Measurements from ENCODE around the gene PGAP2. TPM values are rescaled to one million over a fixed set of nuclear protein-coding genes. Genes with fewer than 3 reads are reported as not detected.

Gene PGAP2
- total and polyA plus RNA-seq, 2 donors (not counting 3 experiments of a cell fraction or from before 2014, with no cell fraction given) = 18.3 to 34.1 TPM

DNA sequence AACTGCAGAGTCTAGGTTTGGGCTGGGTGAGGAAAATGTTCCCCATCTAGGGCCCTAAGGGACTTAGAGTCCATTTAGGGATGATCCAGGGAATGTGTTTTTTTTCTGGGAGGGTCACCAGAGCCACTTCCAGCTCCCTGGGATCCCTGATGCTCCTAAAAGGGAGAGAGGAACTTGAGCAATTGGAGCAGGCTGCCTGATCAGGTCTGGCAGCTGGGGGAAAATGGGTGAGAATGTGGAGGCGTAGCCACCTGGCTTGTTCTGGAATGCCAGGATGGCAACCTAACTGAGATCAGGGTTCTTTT is 1.2 kb downstream of the PGAP2 start:
- Histone ChIP-seq H4K20me1 (replicated peaks; ENCODE audit: control insufficient read depth, extremely low read depth, insufficient read depth, low read length) (no peaks in the 10 kb centered on the region), H3K79me2 (ENCODE audit: control insufficient read depth, insufficient read depth, low read length) (no peaks in the 10 kb centered on the region), H3K4me3 (replicated peaks in 1 of 3; ENCODE audit: insufficient read depth in 1 of 3, low read depth in 1 of 3, low read length in 3 of 3) (no peak overlapping the region), H3K27ac (ENCODE audit: insufficient read depth, low read depth, low read length) (no peak overlapping the region), H3K9me1 (replicated peaks; ENCODE audit: control insufficient read depth, extremely low read depth, insufficient read depth, low read length) (no peaks in the 10 kb centered on the region), H3K4me2 (ENCODE audit: insufficient read depth, low read length) (no peak overlapping the region), H3K9ac (replicated peaks; ENCODE audit: extremely low read depth, insufficient read depth, low read length) (no peak overlapping the region), H3K4me1 (ENCODE audit: control insufficient read depth, extremely low read depth, insufficient read depth, low read length) (peaks cover 7% of the 10 kb centered on the region), H3K27me3 (ENCODE audit: control insufficient read depth in 2 of 2, insufficient read depth in 2 of 2, low read length in 2 of 2) (no peaks in the 10 kb centered on the region), H3K36me3 (ENCODE audit: control insufficient read depth in 2 of 2, extremely low read depth in 1 of 2, insufficient read depth in 2 of 2, low read length in 2 of 2) (no peaks in the 10 kb centered on the region), H2AFZ (ENCODE audit: low read depth, low read length) (no peak overlapping the region), H3K9me3 (replicated peaks; ENCODE audit: control insufficient read depth, insufficient read depth, low read length) (no peaks in the 10 kb centered on the region)
- FAIRE-seq (no peak), DNase-seq (ENCODE audit: low read depth, low spot score) (no peak)
- no TSS peak for BruUV-seq (replicated peaks)
- ChIA-PET CTCF (interaction anchor here (1.1 to 4.4 kb wide), 8 partner anchors 10 to 263 kb away, joined by 5 to 48 read pairs (median 18); partner anchors contain the start of genes NUP98, RHOG and STIM1), POLR2A (no interaction called here)
- dilution Hi-C loops (cut with MboI; ENCODE audit: extremely low pct_ligation_motif_present, low sequenced_read_pairs) = no loop called here
- TF ChIP-seq POLR2AphosphoS5 (IDR thresholded peaks at IDR 0.05; ENCODE audit: insufficient read depth, low read depth, low read length) (no peak), MYC (IDR thresholded peaks at IDR 0.05; ENCODE audit: low read depth, low read length) (no peak), EZH2 (IDR thresholded peaks at IDR 0.05; ENCODE audit: borderline replicate concordance, low read depth, low read length, severe bottlenecking) (no peak)
- TF ChIP-seq, protein P1, sequence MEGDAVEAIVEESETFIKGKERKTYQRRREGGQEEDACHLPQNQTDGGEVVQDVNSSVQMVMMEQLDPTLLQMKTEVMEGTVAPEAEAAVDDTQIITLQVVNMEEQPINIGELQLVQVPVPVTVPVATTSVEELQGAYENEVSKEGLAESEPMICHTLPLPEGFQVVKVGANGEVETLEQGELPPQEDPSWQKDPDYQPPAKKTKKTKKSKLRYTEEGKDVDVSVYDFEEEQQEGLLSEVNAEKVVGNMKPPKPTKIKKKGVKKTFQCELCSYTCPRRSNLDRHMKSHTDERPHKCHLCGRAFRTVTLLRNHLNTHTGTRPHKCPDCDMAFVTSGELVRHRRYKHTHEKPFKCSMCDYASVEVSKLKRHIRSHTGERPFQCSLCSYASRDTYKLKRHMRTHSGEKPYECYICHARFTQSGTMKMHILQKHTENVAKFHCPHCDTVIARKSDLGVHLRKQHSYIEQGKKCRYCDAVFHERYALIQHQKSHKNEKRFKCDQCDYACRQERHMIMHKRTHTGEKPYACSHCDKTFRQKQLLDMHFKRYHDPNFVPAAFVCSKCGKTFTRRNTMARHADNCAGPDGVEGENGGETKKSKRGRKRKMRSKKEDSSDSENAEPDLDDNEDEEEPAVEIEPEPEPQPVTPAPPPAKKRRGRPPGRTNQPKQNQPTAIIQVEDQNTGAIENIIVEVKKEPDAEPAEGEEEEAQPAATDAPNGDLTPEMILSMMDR (IDR thresholded peaks at IDR 0.05; ENCODE audit: extremely low read depth in 1 of 2, insufficient read depth in 1 of 2, low read depth in 1 of 2, low read length in 2 of 2) = no peak
- intact Hi-C loops (cut with micrococcal nuclease) = loop anchor here (2.0 kb wide), 1 partner anchor 27 kb away; no protein-coding TSS in a partner anchor

DNA sequence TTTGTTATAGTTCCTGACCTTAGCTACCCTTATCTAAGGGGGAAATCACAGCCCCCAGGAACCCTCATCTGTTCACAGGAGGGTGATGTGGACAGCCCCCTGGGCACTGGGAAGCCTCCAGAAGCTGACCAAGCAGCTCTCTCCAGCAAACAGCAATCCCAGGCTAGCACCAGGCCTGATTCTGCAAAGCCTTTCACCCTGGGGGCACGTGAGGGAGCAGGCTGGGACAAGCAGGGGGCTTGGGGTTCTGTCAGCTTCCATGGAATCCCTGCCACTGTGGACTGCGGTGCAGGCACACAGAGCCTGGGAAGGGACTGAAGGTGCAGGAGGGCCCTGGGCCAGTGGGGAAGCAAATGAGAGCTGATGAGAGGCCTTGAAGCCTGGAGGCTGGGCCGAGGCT is 2.1 kb downstream of the PGAP2 start:
- DNase-seq (ENCODE audit: low read depth, low spot score) (no peak), FAIRE-seq (no peak)
- CTCF ChIA-PET = interaction anchor here (1.0 to 4.4 kb wide), 4 partner anchors 13 to 262 kb away, joined by 3 to 28 read pairs (median 4); no protein-coding TSS in a partner anchor
- POLR2A ChIA-PET = no interaction called here
- Histone ChIP-seq H3K9me1 (replicated peaks; ENCODE audit: control insufficient read depth, extremely low read depth, insufficient read depth, low read length) (no peaks in the 10 kb centered on the region), H2AFZ (ENCODE audit: low read depth, low read length) (no peak overlapping the region), H3K4me3 (replicated peaks in 1 of 3; ENCODE audit: insufficient read depth in 1 of 3, low read depth in 1 of 3, low read length in 3 of 3) (no peak overlapping the region), H4K20me1 (replicated peaks; ENCODE audit: control insufficient read depth, extremely low read depth, insufficient read depth, low read length) (no peaks in the 10 kb centered on the region), H3K4me1 (ENCODE audit: control insufficient read depth, extremely low read depth, insufficient read depth, low read length) (peaks cover 7% of the 10 kb centered on the region), H3K4me2 (ENCODE audit: insufficient read depth, low read length) (no peak overlapping the region), H3K27me3 (ENCODE audit: control insufficient read depth in 2 of 2, insufficient read depth in 2 of 2, low read length in 2 of 2) (no peaks in the 10 kb centered on the region), H3K9me3 (replicated peaks; ENCODE audit: control insufficient read depth, insufficient read depth, low read length) (no peaks in the 10 kb centered on the region), H3K79me2 (ENCODE audit: control insufficient read depth, insufficient read depth, low read length) (no peaks in the 10 kb centered on the region), H3K27ac (ENCODE audit: insufficient read depth, low read depth, low read length) (no peak overlapping the region), H3K36me3 (ENCODE audit: control insufficient read depth in 2 of 2, extremely low read depth in 1 of 2, insufficient read depth in 2 of 2, low read length in 2 of 2) (no peaks in the 10 kb centered on the region), H3K9ac (replicated peaks; ENCODE audit: extremely low read depth, insufficient read depth, low read length) (no peak overlapping the region)
- TF ChIP-seq EZH2 (IDR thresholded peaks at IDR 0.05; ENCODE audit: borderline replicate concordance, low read depth, low read length, severe bottlenecking) (no peak), POLR2A (IDR thresholded peaks at IDR 0.05; ENCODE audit: low read depth, low read length) (no peak)
- dilution Hi-C loops (cut with MboI; ENCODE audit: extremely low pct_ligation_motif_present, low sequenced_read_pairs) (no loop called here), intact Hi-C loops (cut with micrococcal nuclease) (no loop called here)
- no TSS peak for BruUV-seq (replicated peaks)

Measured in endothelial cell of umbilical vein (primary cell).